Effector memory CD8-positive, alpha-beta T cell (primary cell): ENCODE results near the gene BEST3.

Experiments
- ATAC-seq: fragments of 150-1000 bp; cut with Tn5 transposase; replicated peaks from 2 replicates; pipeline ENCODE4 v1.10.0; 2021; ENCODE audit warnings: mild to moderate bottlenecking, moderate library complexity
- DNase-seq, 3 experiments: peaks; one replicate each; pipeline ENCODE4 v3.0.0; 2021
- H3K27ac Mint-ChIP-seq, 2 donors: one replicate each; pipeline ENCODE4 v1.8.0; 2022; ENCODE audit warnings: mild to moderate bottlenecking in 2 of 2, mixed read lengths in 2 of 2, moderate library complexity in 2 of 2
- H3K27me3 Mint-ChIP-seq, 2 donors: one replicate each; pipeline ENCODE4 v1.8.0; 2022; ENCODE audit warnings: mixed read lengths in 2 of 2
- H3K36me3 Mint-ChIP-seq: one replicate; pipeline ENCODE4 v1.8.0; 2022; ENCODE audit warnings: mild to moderate bottlenecking, moderate library complexity, mixed read lengths; ENCODE audit not compliant: insufficient read depth
- H3K4me1 Mint-ChIP-seq, 2 donors: one replicate each; pipeline ENCODE4 v1.8.0; 2022; ENCODE audit warnings: low read depth in 2 of 2, mixed read lengths in 2 of 2
- H3K4me3 Mint-ChIP-seq, 2 donors: one replicate each; pipeline ENCODE4 v1.8.0; 2022; ENCODE audit warnings: mild to moderate bottlenecking in 2 of 2, mixed read lengths in 2 of 2, moderate library complexity in 2 of 2
- H3K9me3 Mint-ChIP-seq, 2 donors: one replicate each; pipeline ENCODE4 v1.8.0; 2022; ENCODE audit warnings: mixed read lengths in 2 of 2

BEST3 gene

GRCh38 chr12:69653703-69654102, 45.4 kb downstream of the BEST3 start:
- Mint-ChIP-seq H3K27me3 (peaks cover 20 to 24% of the 10 kb centered on the region in 2 donors), H3K4me1 (no peaks in the 10 kb centered on the region), H3K9me3 (no peaks in the 10 kb centered on the region), H3K4me3 (no peak overlapping the region), H3K36me3 (no peaks in the 10 kb centered on the region), H3K27ac (no peak overlapping the region)
- DNase-seq (no peak), ATAC-seq (no peak)

GRCh38 chr12:69651922-69652321, 47.2 kb downstream of the BEST3 start:
- no peaks in the 10 kb centered on the region for H3K4me1 Mint-ChIP-seq
- H3K4me3 Mint-ChIP-seq = no peak overlapping the region
- no peak for DNase-seq
- no peaks in the 10 kb centered on the region for H3K9me3 Mint-ChIP-seq
- no peak overlapping the region for H3K27ac Mint-ChIP-seq
- no peak for ATAC-seq
- peaks cover 26 to 36% of the 10 kb centered on the region in 2 donors for H3K27me3 Mint-ChIP-seq
- H3K36me3 Mint-ChIP-seq = no peaks in the 10 kb centered on the region

DNA sequence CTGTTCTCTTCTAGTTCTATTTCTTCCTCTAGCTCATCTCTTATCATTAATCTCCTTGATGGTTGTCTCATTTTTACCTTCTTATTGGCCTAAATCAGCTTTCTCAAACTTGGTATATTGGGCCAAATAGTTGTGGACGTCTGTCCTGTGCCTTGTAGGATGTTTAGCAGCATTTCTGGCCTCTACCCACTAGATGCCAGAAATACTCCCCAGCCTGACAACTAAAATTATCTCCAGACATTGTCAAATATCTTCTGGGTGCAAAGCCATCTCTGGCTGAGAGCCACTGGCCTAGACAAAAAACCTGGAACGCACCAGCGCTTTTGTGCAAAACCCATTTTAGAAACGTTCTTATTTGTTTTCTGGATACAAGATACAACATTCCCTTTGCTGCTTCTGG, 49.6 kb downstream of the BEST3 start:
- no peak for ATAC-seq
- Mint-ChIP-seq H3K27me3 (peaks cover 26 to 38% of the 10 kb centered on the region in 2 donors), H3K4me1 (no peaks in the 10 kb centered on the region), H3K9me3 (no peaks in the 10 kb centered on the region), H3K4me3 (no peak overlapping the region), H3K36me3 (no peaks in the 10 kb centered on the region), H3K27ac (no peak overlapping the region)
- no peak for DNase-seq

GRCh38 chr12:69648476-69648875, 50.6 kb downstream of the BEST3 start:
- Mint-ChIP-seq H3K27me3 (peaks cover 26 to 38% of the 10 kb centered on the region in 2 donors), H3K27ac (no peak overlapping the region), H3K4me1 (no peaks in the 10 kb centered on the region), H3K4me3 (no peak overlapping the region), H3K9me3 (no peaks in the 10 kb centered on the region), H3K36me3 (no peaks in the 10 kb centered on the region)
- DNase-seq (no peak), ATAC-seq (no peak)

DNA sequence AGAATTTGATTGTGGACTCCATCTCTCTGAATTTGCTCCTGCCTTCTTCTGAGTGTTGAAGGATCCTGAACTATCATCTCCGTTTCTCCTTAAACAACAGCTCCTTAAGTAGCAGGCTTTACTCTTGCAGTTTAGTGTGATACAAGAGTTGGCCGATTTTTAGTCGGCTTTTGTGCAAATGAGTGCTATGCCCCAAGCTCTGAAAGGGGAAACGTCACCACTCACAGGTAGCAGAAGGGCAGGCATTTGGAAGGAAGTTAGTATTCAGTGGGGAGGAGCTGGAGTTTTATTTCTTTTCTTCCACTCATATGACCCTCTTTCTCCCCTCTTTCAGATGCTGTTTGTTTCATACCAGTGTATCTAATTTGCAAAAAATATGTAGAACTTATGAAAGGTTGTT, 51.9 kb downstream of the BEST3 start:
- peaks cover 26 to 38% of the 10 kb centered on the region in 2 donors for H3K27me3 Mint-ChIP-seq
- no peak overlapping the region for H3K4me3 Mint-ChIP-seq
- H3K9me3 Mint-ChIP-seq = no peaks in the 10 kb centered on the region
- DNase-seq = no peak
- H3K27ac Mint-ChIP-seq = no peak overlapping the region
- H3K4me1 Mint-ChIP-seq = no peaks in the 10 kb centered on the region
- no peaks in the 10 kb centered on the region for H3K36me3 Mint-ChIP-seq
- ATAC-seq = no peak

GRCh38 chr12:69645031-69645430, 54.1 kb downstream of the BEST3 start:
- Mint-ChIP-seq H3K27me3 (peaks cover 16 to 31% of the 10 kb centered on the region in 2 donors), H3K4me3 (no peak overlapping the region), H3K36me3 (no peaks in the 10 kb centered on the region), H3K9me3 (no peaks in the 10 kb centered on the region), H3K27ac (no peak overlapping the region), H3K4me1 (no peaks in the 10 kb centered on the region)
- no peak for ATAC-seq
- no peak for DNase-seq

DNA sequence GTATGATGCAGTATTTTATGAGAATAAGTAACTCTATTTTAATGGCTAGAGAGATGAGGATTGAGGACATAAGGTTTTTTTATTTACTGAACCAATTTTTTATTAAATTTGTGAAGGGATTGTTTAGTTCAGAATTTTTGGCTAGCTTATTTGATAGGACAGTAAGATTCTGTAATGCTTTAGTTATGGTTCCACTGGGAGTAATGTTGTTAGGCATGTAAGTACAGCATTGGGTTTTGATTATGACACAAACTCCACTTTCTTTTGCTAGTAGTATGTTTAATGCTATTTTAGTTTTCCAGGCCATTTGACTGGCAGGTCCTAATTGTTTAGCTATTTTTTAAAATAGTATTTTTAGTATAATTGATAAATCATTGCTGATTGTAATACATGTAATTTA, 54.6 kb downstream of the BEST3 start:
- H3K4me1 Mint-ChIP-seq = no peaks in the 10 kb centered on the region

DNA sequence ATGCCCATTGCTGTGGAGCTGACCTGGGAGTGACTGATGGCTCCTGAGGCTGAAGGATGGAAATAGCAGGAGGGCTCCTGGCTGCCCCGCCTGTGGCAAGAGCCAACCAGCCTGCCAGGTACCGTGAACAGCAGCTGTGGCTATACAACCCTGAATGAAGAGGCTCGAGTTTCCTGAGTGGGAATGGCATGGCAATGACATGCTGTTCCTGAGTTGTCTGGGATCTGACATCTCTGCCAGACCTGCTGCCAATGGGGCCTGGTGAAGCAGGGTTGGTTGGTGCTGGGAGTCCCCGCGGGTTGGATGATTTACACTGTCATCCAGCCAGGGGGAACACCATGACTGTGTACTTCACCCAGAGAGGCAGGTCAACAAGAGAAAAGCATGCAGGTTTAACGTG, 56.6 kb downstream of the BEST3 start:
- Mint-ChIP-seq H3K9me3 (no peaks in the 10 kb centered on the region), H3K4me1 (no peaks in the 10 kb centered on the region), H3K4me3 (no peak overlapping the region), H3K36me3 (no peaks in the 10 kb centered on the region), H3K27me3 (peaks cover 6 to 13% of the 10 kb centered on the region in 2 donors), H3K27ac (no peak overlapping the region)
- DNase-seq (no peak), ATAC-seq (no peak)

More for the DNA sequence above, 54.6 kb downstream of the BEST3 start:
- ATAC-seq (no peak), DNase-seq (no peak)
- Mint-ChIP-seq H3K36me3 (no peaks in the 10 kb centered on the region), H3K27me3 (peaks cover 16 to 26% of the 10 kb centered on the region in 2 donors), H3K4me3 (no peak overlapping the region), H3K9me3 (no peaks in the 10 kb centered on the region), H3K27ac (no peak overlapping the region)

DNA sequence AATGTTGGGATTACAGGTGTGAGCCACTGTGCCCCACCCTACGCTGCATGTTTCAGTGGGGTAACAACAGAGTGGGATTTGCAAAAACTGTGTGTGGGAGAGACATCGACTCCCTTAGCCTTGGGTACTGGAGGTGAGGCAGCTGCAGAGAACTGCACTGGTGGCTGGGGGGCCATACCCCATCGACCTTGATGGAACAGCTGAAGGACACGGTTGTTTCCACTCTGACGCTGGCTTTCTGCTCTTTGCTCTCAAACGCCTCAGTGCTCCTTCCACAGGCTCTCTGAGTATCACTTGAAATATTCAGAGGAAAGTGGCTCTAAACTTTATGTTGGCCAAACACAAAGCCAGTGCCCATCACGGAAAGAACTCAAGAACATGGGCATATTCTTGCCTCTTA, 57.6 kb downstream of the BEST3 start:
- Mint-ChIP-seq H3K36me3 (no peaks in the 10 kb centered on the region), H3K27me3 (peaks cover 0 to 3% of the 10 kb centered on the region in 2 donors), H3K27ac (peak overlapping the region in 1 of 2 donors; percentile 26), H3K4me3 (no peak overlapping the region), H3K4me1 (no peaks in the 10 kb centered on the region), H3K9me3 (no peaks in the 10 kb centered on the region)
- DNase-seq (no peak), ATAC-seq (no peak)

DNA sequence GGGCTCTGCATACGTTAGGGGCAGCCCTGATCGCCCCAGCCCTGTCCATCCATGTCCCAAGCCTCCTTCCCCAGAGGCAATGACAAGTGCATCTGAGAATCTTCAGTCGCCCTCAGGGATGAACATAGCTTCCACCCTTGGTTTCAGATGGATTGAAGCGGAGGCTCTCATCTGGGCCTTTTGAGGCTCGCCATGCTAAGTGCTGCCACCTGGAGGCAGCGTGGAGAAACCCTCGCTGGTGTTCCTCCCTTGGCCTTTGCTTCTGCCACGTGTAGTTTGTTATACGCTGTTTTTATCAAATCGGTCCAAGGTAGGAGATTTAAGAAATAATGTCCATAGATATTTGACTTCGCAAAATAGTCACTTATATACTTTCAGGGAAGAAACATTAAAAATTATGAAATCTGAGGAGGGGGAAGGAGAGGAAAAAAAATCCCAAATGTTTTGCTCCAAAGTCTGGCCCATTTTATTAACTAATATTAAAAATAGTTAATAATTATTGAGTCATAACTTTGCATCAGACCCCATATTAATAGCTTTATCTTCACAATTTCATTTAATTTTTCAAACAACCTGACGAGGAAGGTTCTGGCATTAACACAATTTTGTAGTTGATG, 59.6 kb downstream of the BEST3 start:
- H3K27me3 Mint-ChIP-seq = no peaks in the 10 kb centered on the region
- H3K27ac Mint-ChIP-seq = no peak overlapping the region
- peak; percentile 48 to 54 (median 49) for DNase-seq
- no peak overlapping the region for H3K4me3 Mint-ChIP-seq
- H3K36me3 Mint-ChIP-seq = no peaks in the 10 kb centered on the region
- H3K4me1 Mint-ChIP-seq = no peaks in the 10 kb centered on the region
- no peaks in the 10 kb centered on the region for H3K9me3 Mint-ChIP-seq
- peak; percentile 70 for ATAC-seq

GRCh38 chr12:69633061-69633460, 66.0 kb downstream of the BEST3 start:
- Mint-ChIP-seq H3K9me3 (no peaks in the 10 kb centered on the region), H3K36me3 (no peaks in the 10 kb centered on the region), H3K27ac (no peak overlapping the region), H3K27me3 (no peaks in the 10 kb centered on the region), H3K4me3 (no peak overlapping the region), H3K4me1 (no peaks in the 10 kb centered on the region)
- ATAC-seq (no peak), DNase-seq (no peak)

DNA sequence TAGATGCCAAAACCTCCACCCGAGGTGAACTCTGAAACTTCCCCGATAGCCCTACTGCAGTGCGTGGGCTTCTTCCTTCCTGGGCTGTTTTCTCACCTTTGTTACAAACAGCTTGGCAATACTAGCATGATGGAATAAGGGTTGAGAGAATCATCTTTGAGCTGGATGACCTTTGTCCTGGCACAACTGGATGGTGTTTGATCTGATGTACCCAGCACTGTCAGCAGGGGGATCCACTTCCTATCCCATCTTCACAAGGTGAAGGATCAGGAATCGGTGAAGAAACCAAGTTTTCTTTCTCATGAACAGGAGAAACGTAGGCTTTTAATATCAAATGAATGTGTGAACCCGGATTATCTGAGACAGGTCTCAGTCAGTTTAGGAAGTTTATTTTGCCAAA, 68.9 kb downstream of the BEST3 start:
- Mint-ChIP-seq H3K36me3 (no peaks in the 10 kb centered on the region), H3K27me3 (peaks cover 16 to 25% of the 10 kb centered on the region in 2 donors), H3K27ac (no peak overlapping the region), H3K4me1 (no peaks in the 10 kb centered on the region), H3K4me3 (no peak overlapping the region), H3K9me3 (no peaks in the 10 kb centered on the region)
- ATAC-seq = no peak
- no peak for DNase-seq

DNA sequence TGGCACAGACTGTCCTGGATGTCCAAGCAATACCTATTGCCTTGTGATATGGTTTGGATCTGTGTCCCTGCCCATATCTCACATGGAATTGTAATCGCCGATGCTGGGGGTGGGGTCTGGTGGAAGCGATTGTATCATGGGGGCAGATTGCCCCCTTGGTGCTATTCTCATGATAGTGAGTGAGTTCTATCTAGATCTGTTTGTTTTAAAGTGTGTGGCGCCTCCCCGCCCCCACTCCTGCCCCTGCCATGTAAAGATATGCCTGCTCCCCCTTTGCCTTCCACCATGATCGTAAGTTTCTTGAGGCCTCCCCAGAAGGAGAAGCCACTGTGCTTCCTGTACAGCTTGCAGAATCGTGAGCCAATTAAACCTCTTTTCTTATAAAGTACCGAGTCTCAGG, 71.6 kb downstream of the BEST3 start:
- Mint-ChIP-seq H3K4me3 (no peak overlapping the region), H3K4me1 (no peaks in the 10 kb centered on the region), H3K9me3 (no peaks in the 10 kb centered on the region), H3K27me3 (peaks cover 18 to 48% of the 10 kb centered on the region in 2 donors), H3K36me3 (no peaks in the 10 kb centered on the region), H3K27ac (no peak overlapping the region)
- no peak for DNase-seq
- no peak for ATAC-seq

GRCh38 chr12:69623970-69624369, 75.1 kb downstream of the BEST3 start:
- no peak for DNase-seq
- H3K4me1 Mint-ChIP-seq = peaks cover 0 to 2% of the 10 kb centered on the region in 2 donors
- H3K36me3 Mint-ChIP-seq = no peaks in the 10 kb centered on the region
- no peaks in the 10 kb centered on the region for H3K9me3 Mint-ChIP-seq
- no peak overlapping the region for H3K4me3 Mint-ChIP-seq
- H3K27ac Mint-ChIP-seq = no peak overlapping the region
- peaks cover 39 to 72% of the 10 kb centered on the region in 2 donors for H3K27me3 Mint-ChIP-seq
- ATAC-seq = no peak

DNA sequence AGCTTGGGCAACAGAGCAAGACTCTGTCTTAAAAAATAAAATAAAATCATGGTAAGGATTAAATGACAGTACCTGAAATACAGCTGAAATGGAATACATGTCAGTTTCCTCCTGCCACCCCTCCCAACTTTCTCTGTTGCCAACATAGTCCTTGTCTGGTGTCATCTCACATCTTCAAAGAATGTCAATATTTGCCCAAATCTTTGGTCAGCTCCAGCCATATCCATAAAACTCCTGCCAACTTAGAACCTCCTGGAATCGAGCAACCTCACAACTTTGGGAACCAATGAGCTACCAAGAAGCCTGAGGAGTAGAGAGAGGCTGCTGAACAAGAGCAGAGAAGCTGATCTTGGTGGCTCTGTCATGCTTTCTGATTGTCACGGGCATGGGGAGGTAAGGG, 77.6 kb downstream of the BEST3 start:
- DNase-seq = no peak
- Mint-ChIP-seq H3K27ac (no peak overlapping the region), H3K27me3 (peaks cover 51 to 81% of the 10 kb centered on the region in 2 donors), H3K4me1 (peaks cover 0 to 2% of the 10 kb centered on the region in 2 donors), H3K4me3 (no peak overlapping the region), H3K36me3 (no peaks in the 10 kb centered on the region), H3K9me3 (no peaks in the 10 kb centered on the region)
- ATAC-seq = no peak
